Kidney (tissue), 14 donors: ENCODE data around the gene DPP6. TPM values are rescaled to one million over a fixed set of nuclear protein-coding genes. Genes with fewer than 3 reads are reported as not detected.

Source experiments
- DNase-seq, 5 donors: peaks; one replicate each; pipeline ENCODE4 v3.0.0-alpha.2; 2013 to 2020
- FAIRE-seq: peaks from 2 replicates; lab custom pipeline; 2012; peaks lifted over from hg19 to GRCh38; lab: Jason Lieb, UNC
- H3K27ac ChIP-seq, 2 donors: one replicate each; pipeline ENCODE4 v1.7.0; 2013; ENCODE audit warnings: low read depth in 2 of 2, low read length in 2 of 2, inconsistent platforms in 1 of 2
- H3K27me3 ChIP-seq: one replicate; pipeline ENCODE4 v1.7.1; 2013; ENCODE audit warnings: low read length, inconsistent platforms; ENCODE audit not compliant: control insufficient read depth, insufficient read depth
- H3K36me3 ChIP-seq, 3 donors: one replicate each; pipeline versions ENCODE4 v1.7.0 to v1.7.1; 2013; ENCODE audit warnings: low read length in 3 of 3, control low read depth in 1 of 3, inconsistent platforms in 1 of 3; ENCODE audit not compliant: insufficient read depth in 3 of 3, control insufficient read depth in 2 of 3
- H3K4me1 ChIP-seq, 3 donors: one replicate each; pipeline versions ENCODE4 v1.7.0 to v1.7.1; 2013; ENCODE audit warnings: low read length in 3 of 3, inconsistent platforms in 1 of 3, low read depth in 1 of 3; ENCODE audit not compliant: control insufficient read depth in 2 of 3, insufficient read depth in 2 of 3
- H3K4me3 ChIP-seq, 3 donors: one replicate each; pipeline versions ENCODE4 v1.7.0 to v1.8.1; 2013; ENCODE audit warnings: low read length in 3 of 3, control low read depth in 1 of 3, inconsistent platforms in 1 of 3
- H3K9ac ChIP-seq, 3 donors: one replicate each; pipeline versions ENCODE4 v1.7.0 to v1.7.1; 2013; ENCODE audit warnings: low read length in 3 of 3, control low read depth in 1 of 3, inconsistent platforms in 1 of 3
- H3K9me3 ChIP-seq, 3 donors: one replicate each; pipeline versions ENCODE4 v1.7.0 to v1.7.1; 2013; ENCODE audit warnings: low read length in 3 of 3, control low read depth in 1 of 3, inconsistent platforms in 1 of 3; ENCODE audit not compliant: control insufficient read depth in 2 of 3, insufficient read depth in 1 of 3
- CTCF ChIP-seq: IDR thresholded peaks from 3 replicates; pipeline ENCODE4 v1.5.1; 2012; ENCODE audit warnings: mild to moderate bottlenecking, moderate library complexity, borderline replicate concordance; ENCODE audit not compliant: insufficient read depth; ENCODE audit errors: extremely low read depth
- intact Hi-C: fragments of 100-400 bp; cut with DNase I; formaldehyde crosslinking; loops from one replicate; pipeline ENCODE4 v1.11.1; 2022
- polyA plus RNA-seq: library from polyadenylated mRNA; stranded (reverse); fragments of 350-450 nt; fragmentation: Illumina TruSeq; extraction: RNeasy Lipid Tissue Mini Kit (QIAGEN cat#74804); gene quantifications from one replicate; pipeline ENCODE4 v1.2.3, GENCODE V29; 2014; ENCODE audit warnings: low read depth, low replicate concordance; ENCODE audit not compliant: insufficient read depth
- total RNA-seq: library from RNA; stranded (reverse); fragmentation: NEBNext Ultra II Directional; extraction: Animal tissue kit (Norgen Biotek cat#: 25700); gene quantifications from one replicate; pipeline ENCODE4 v1.2.1, GENCODE V29; 2021
- donor health status: control.
- donor health status: control.
- donor health status: control.
- donor health status: control.
- donor health status: control.
- donor health status: DM: yes; HTN: yes; CAD: no.
- donor health status: Normal renal cell carcinoma (clear cell type).

Gene DPP6
- total and polyA plus RNA-seq, 2 donors from 2014 or later: 1.8 to 6.9 TPM

GRCh38 chr7:154827007-154827406 lies 774.8 kb downstream of the DPP6 start:
- Histone ChIP-seq H3K27ac (no peak overlapping the region), H3K9me3 (no peaks in the 10 kb centered on the region), H3K4me3 (no peak overlapping the region), H3K4me1 (no peaks in the 10 kb centered on the region), H3K9ac (no peak overlapping the region), H3K36me3 (no peaks in the 10 kb centered on the region), H3K27me3 (no peaks in the 10 kb centered on the region)
- no peak for FAIRE-seq
- DNase-seq: no peak
- intact Hi-C loops: no loop called here
- TF ChIP-seq CTCF: no peak

DNA sequence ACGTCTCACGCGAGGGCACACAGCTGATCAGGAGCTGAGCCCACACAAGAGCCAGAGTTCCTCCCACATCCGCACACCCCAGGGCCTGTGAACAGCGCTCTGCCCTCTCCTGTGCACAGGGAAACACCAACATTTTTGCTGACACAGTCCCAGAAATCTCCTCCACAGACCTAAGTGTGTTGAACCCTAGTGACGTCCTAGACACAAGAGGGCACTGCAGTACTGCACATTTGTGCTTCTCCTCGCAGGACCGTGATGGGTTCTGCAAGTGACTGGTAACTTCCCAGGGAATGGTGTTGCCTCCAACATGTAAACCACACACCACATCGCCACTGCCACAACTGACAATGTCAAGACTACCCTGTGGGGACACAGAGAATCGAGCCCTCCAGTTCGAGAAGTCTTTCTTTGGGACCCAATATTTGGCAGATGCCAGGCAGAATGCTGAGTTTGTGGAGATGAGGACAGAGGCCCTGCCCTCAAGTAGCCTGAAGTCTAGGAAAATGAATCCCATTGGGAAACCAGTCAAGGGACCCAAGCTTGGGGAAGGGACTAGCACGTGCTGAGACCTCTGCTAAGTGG lies 780.5 kb downstream of the DPP6 start:
- intact Hi-C loops: no loop called here
- H3K4me1 ChIP-seq: peaks cover 0 to 2% (median 0%) of the 10 kb centered on the region in 3 donors
- H3K9me3 ChIP-seq: peaks cover 0 to 3% (median 0%) of the 10 kb centered on the region in 3 donors
- H3K27ac ChIP-seq: no peak overlapping the region
- H3K9ac ChIP-seq: no peak overlapping the region
- TF ChIP-seq CTCF: peak; percentile 30
- DNase-seq (peak in 3 of 5 donors; percentile 37 to 60 (median 55)), FAIRE-seq (no peak)
- no peak overlapping the region for H3K4me3 ChIP-seq
- peaks cover 0 to 3% (median 0%) of the 10 kb centered on the region in 3 donors for H3K36me3 ChIP-seq
- H3K27me3 ChIP-seq: no peaks in the 10 kb centered on the region

GRCh38 chr7:154836021-154836448 lies 783.8 kb downstream of the DPP6 start:
- FAIRE-seq: no peak

More at GRCh38 chr7:154836021-154836448, 783.8 kb downstream of the DPP6 start:
- intact Hi-C loops: no loop called here
- H3K9me3 ChIP-seq: peaks cover 0 to 3% (median 0%) of the 10 kb centered on the region in 3 donors
- no peak overlapping the region for H3K27ac ChIP-seq
- TF ChIP-seq CTCF: no peak
- peaks cover 0 to 3% (median 0%) of the 10 kb centered on the region in 3 donors for H3K36me3 ChIP-seq
- no peak overlapping the region for H3K4me3 ChIP-seq
- no peaks in the 10 kb centered on the region for H3K27me3 ChIP-seq
- DNase-seq: no peak
- no peak overlapping the region for H3K9ac ChIP-seq
- H3K4me1 ChIP-seq: peaks cover 0 to 2% (median 0%) of the 10 kb centered on the region in 3 donors
